SU-DHL-6 (cell line): ENCODE measurements around the gene KIN.
A peak's percentile ranks its signal among the peaks of the same experiment; 100 is the strongest.

Source experiments
- H2AFZ ChIP-seq: fragments of 200-600 bp; sonication (generic); 2 replicates; pipeline ENCODE4 v1.6.1; 2014; ENCODE audit warnings: low read depth, mild to moderate bottlenecking, moderate library complexity, mixed read lengths, antibody characterized with exemption, low read length; ENCODE audit not compliant: severe bottlenecking
- H3F3A ChIP-seq: fragments of 200-600 bp; shearing (Covaris generic); 2 replicates; pipeline ENCODE4 v1.6.0; 2016; ENCODE audit warnings: antibody characterized with exemption, mild to moderate bottlenecking; ENCODE audit not compliant: insufficient read depth
- H3K27ac ChIP-seq: fragments of 200-600 bp; sonication (generic); 2 replicates; pipeline ENCODE4 v1.5.1; 2016; ENCODE audit warnings: low read depth, mild to moderate bottlenecking, low read length, moderate library complexity, mixed read lengths
- H3K27me3 ChIP-seq: fragments of 200-600 bp; sonication (generic), shearing (Covaris generic); 2 replicates; pipeline ENCODE4 v1.6.0; 2014; ENCODE audit warnings: mild to moderate bottlenecking, low read length
- H3K36me3 ChIP-seq: fragments of 200-600 bp; sonication (generic); 2 replicates; pipeline ENCODE4 v1.6.1; 2014; ENCODE audit warnings: mild to moderate bottlenecking, low read length, mixed read lengths
- H3K4me2 ChIP-seq: fragments of 300-600, 200-600 bp; shearing (Covaris generic), sonication (generic); 2 replicates; pipeline ENCODE4 v1.6.0; 2014; ENCODE audit warnings: low read length, low read depth, mild to moderate bottlenecking; ENCODE audit not compliant: poor library complexity, severe bottlenecking
- H3K4me3 ChIP-seq: fragments of 200-600 bp; sonication (generic); 2 replicates; pipeline ENCODE4 v1.5.1; 2014; ENCODE audit warnings: antibody characterized with exemption, low read length, mild to moderate bottlenecking, mixed read lengths; ENCODE audit not compliant: insufficient read depth, poor library complexity, severe bottlenecking
- H3K79me2 ChIP-seq: fragments of 200-600 bp; sonication (generic); 2 replicates; pipeline ENCODE4 v1.6.1; 2014; ENCODE audit warnings: mild to moderate bottlenecking, low read length, moderate library complexity; ENCODE audit not compliant: insufficient read depth
- H3K9ac ChIP-seq: fragments of 200-600 bp; sonication (generic); 2 replicates; pipeline ENCODE4 v1.7.0; 2014; ENCODE audit warnings: mild to moderate bottlenecking, low read length
- H3K9me2 ChIP-seq: fragments of 200-600 bp; sonication (generic); replicated peaks from 2 replicates; pipeline ENCODE4 v1.6.1; 2014; ENCODE audit warnings: low read length; ENCODE audit not compliant: insufficient read depth
- H3K9me3 ChIP-seq: fragments of 200-600 bp; sonication (generic); 2 replicates; pipeline ENCODE4 v1.6.1; 2014; ENCODE audit warnings: low read length, mixed read lengths; ENCODE audit not compliant: insufficient read depth
- H4K20me1 ChIP-seq: fragments of 200-600 bp; sonication (generic); 2 replicates; pipeline ENCODE4 v1.6.1; 2014; ENCODE audit warnings: low read depth, mild to moderate bottlenecking, antibody characterized with exemption, low read length, moderate library complexity, mixed read lengths
- EZH2phosphoT487 ChIP-seq: fragments of 200-600 bp; sonication (generic), shearing (Covaris generic); conservative IDR thresholded peaks from 2 replicates; pipeline ENCODE4 v1.6.1; 2018; ENCODE audit warnings: mild to moderate bottlenecking, antibody characterized with exemption, low read length, moderate library complexity, mixed read lengths
- TF ChIP-seq, protein P1 (sequence below): fragments of 200-600 bp; sonication (generic); IDR thresholded peaks from one replicate; pipeline ENCODE4 v1.5.1; 2017; ENCODE audit warnings: antibody characterized with exemption, mild to moderate bottlenecking, low read length, moderate library complexity; ENCODE audit not compliant: insufficient read depth, poor library complexity, severe bottlenecking

The KIN gene

DNA sequence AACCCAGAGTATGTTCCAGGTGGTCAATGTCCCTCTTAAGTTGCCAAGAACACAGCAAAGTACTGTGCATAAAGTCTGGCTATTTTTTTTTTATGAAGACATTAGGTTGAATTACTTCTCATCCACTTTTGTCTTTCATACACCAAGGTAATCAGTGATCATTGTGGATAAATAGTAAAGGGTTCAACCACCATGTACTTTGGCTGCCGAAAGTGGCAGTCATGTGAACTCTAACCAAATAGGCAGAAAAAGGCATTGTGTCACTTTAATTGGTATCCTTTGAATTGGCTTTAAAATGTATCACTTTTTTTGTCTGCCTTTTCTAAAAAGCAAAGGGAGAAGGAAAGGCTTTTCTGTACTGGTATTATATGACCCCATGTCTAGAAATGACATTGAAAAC lies 77.3 kb downstream of the KIN start:
- H3F3A ChIP-seq = no peaks in the 10 kb centered on the region

DNA sequence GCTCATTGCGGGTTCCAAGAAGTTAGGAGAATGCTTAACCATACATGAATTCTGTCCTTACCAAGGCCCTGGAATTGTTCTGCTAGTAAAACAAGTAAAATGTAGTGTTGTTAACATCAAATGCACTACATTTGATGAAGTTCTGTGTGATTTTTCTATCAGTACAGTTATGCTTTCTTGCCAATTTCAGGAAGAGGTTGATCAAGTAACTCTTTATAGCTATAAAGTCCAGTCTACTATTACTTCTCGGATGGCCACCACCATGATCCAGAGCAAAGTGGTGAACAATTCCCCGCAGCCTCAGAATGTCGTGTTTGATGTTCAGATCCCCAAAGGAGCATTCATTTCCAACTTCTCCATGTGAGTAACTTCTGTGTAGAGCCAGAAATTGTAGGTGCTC lies 79.0 kb downstream of the KIN start:
- Histone ChIP-seq H3K4me2 (no peak overlapping the region), H3F3A (no peaks in the 10 kb centered on the region), H3K79me2 (no peaks in the 10 kb centered on the region), H3K27me3 (no peaks in the 10 kb centered on the region), H3K9me3 (no peaks in the 10 kb centered on the region), H2AFZ (no peak overlapping the region), H4K20me1 (no peaks in the 10 kb centered on the region), H3K9ac (no peak overlapping the region), H3K9me2 (no peaks in the 10 kb centered on the region), H3K4me3 (no peak overlapping the region), H3K36me3 (no peaks in the 10 kb centered on the region), H3K27ac (no peak overlapping the region)
- TF ChIP-seq, protein P1, sequence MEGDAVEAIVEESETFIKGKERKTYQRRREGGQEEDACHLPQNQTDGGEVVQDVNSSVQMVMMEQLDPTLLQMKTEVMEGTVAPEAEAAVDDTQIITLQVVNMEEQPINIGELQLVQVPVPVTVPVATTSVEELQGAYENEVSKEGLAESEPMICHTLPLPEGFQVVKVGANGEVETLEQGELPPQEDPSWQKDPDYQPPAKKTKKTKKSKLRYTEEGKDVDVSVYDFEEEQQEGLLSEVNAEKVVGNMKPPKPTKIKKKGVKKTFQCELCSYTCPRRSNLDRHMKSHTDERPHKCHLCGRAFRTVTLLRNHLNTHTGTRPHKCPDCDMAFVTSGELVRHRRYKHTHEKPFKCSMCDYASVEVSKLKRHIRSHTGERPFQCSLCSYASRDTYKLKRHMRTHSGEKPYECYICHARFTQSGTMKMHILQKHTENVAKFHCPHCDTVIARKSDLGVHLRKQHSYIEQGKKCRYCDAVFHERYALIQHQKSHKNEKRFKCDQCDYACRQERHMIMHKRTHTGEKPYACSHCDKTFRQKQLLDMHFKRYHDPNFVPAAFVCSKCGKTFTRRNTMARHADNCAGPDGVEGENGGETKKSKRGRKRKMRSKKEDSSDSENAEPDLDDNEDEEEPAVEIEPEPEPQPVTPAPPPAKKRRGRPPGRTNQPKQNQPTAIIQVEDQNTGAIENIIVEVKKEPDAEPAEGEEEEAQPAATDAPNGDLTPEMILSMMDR = no peak
- TF ChIP-seq EZH2phosphoT487 = 0 out of 2 replicates have a peak, but pooled peaks have one; percentile 50

More for the DNA sequence above, 77.3 kb downstream of the KIN start:
- H2AFZ ChIP-seq = no peak overlapping the region
- no peak overlapping the region for H3K4me2 ChIP-seq
- no peaks in the 10 kb centered on the region for H4K20me1 ChIP-seq
- no peaks in the 10 kb centered on the region for H3K9me3 ChIP-seq
- no peaks in the 10 kb centered on the region for H3K27me3 ChIP-seq
- no peak overlapping the region for H3K4me3 ChIP-seq
- no peak for TF ChIP-seq EZH2phosphoT487
- TF ChIP-seq, protein P1 = no peak
- H3K36me3 ChIP-seq = no peaks in the 10 kb centered on the region
- H3K9me2 ChIP-seq = no peaks in the 10 kb centered on the region
- no peaks in the 10 kb centered on the region for H3K79me2 ChIP-seq
- H3K27ac ChIP-seq = no peak overlapping the region
- no peak overlapping the region for H3K9ac ChIP-seq

DNA sequence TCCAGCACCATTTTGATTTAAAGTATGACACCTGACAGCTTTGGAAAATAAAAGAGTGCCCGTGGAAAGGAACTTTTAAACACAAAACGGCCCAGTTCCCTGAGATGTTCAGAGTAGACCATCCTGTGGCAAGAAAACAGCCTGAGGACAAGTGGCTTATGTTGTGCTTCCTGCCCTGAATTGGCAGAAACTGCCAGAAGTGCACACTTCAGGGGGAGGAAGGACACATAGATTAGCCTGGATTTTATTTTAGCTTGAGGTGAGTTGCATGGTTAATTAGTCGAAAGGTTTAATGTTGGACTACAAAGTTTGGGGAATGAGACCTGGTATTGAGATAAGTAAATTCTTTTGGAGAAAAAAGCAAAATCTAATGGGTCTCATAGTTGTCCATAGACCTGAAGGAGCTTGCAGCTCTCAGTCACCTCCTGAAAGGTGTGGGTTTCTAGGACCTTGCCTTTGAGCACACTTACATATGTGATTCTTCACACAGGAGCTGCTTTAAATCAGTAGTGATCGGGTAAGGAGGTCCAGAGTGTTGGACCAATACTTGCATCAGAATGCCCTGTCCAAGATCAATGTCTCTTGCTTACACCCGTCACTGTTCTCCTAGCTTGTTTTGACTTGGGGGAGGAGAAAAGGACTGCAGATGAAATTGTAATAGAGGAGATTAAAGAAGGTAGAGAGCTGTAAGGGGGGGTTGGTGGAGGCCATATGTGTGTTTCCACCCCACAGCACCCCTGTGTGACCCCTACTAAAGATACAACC lies 79.8 kb downstream of the KIN start:
- Histone ChIP-seq H4K20me1 (no peaks in the 10 kb centered on the region), H3K27me3 (no peaks in the 10 kb centered on the region)
- TF ChIP-seq, protein P1 = no peak
- TF ChIP-seq EZH2phosphoT487 = no peak

More for the DNA sequence above, 79.8 kb downstream of the KIN start:
- H3K9me2 ChIP-seq = no peaks in the 10 kb centered on the region
- no peak overlapping the region for H3K4me2 ChIP-seq
- no peaks in the 10 kb centered on the region for H3K79me2 ChIP-seq
- H3K36me3 ChIP-seq = no peaks in the 10 kb centered on the region
- H3F3A ChIP-seq = no peaks in the 10 kb centered on the region
- H3K27ac ChIP-seq = no peak overlapping the region
- H3K9me3 ChIP-seq = no peaks in the 10 kb centered on the region
- no peak overlapping the region for H3K4me3 ChIP-seq
- H2AFZ ChIP-seq = no peak overlapping the region
- H3K9ac ChIP-seq = no peak overlapping the region
